ENCODE results near the gene ABR. TPM values are rescaled to one million over a fixed set of nuclear protein-coding genes. Genes with fewer than 3 reads are reported as not detected.

ABR gene
- total RNA-seq, 4 donors from 2014 or later, result 35.4 to 192 (median 138) TPM

DNA sequence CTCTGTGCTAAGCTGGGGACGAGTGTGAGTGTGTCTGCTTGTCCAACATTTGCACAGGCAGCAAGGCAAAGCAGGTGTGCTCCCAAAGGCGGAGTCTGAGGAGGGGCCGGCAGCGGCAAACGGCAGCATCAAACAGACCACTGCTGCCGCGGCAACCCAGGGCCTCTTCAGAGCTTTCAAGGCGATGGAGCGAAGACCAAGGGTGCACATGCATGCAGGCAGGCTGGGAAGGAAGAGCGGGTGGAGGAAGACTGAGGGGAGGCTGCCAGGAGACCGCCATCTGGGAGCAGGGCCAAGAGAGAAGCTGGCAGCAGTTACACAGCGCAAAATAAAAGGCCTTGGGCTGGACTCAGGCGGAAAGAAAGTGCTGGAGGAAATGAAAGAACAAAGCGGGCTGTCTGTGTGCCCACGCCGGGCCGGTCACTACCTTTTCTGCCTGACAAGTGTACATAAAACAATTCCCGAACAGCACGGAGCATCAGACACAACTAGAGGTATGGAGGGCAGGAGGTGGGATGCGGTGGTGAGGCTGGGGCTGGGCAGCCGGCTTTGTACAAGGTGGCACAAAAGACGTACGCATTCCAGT, 174.3 kb downstream of the ABR start:
- no peak overlapping the region for H3K4me3 ChIP-seq
- intact Hi-C loops (cut with DNase I; ENCODE audit: low total_unique reads), result no loop called here
- H3K9me3 ChIP-seq, result no peaks in the 10 kb centered on the region
- no peaks in the 10 kb centered on the region for H3K36me3 ChIP-seq
- TF ChIP-seq CTCF (IDR thresholded peaks at IDR 0.05) (no peak), POLR2A (IDR thresholded peaks at IDR 0.05) (no peak)
- H3K27ac ChIP-seq, result peak overlapping the region; percentile 60 to 61
- peak; percentile 73 for DNase-seq
- H3K27me3 ChIP-seq, result no peaks in the 10 kb centered on the region
- peaks cover 0 to 9% of the 10 kb centered on the region in 2 donors for H3K4me1 ChIP-seq

DNA sequence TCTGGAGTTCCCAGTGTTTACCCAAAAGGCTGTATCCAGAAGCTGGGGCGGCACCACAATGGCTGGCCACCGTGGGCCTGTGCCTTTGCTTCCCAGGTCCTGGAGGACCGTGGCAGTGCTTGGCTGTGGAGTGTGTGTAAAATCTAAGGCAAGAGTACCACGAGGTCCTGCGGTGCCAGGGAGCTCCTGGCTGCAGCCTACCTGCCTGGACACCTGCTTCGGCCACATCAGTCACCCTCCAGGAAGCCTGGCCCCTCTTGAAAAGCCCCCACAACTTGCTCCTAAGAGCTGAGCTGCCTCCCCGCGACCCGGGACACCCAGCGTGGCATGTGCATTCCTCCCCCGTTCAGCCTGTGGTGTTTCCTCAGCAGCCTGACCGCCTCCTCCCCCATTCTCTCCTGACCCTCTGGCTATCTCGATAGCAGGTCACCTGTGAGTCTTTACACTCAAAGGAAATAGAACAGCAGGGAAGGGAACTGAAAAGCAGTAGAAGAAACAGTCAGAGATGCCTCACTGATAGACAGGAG, 174.9 kb downstream of the ABR start:
- Histone ChIP-seq H3K27ac (peak overlapping the region; percentile 33 to 60), H3K4me3 (no peak overlapping the region), H3K9me3 (no peaks in the 10 kb centered on the region), H3K27me3 (no peaks in the 10 kb centered on the region), H3K36me3 (no peaks in the 10 kb centered on the region), H3K4me1 (peaks cover 0 to 9% of the 10 kb centered on the region in 2 donors)
- intact Hi-C loops (cut with DNase I; ENCODE audit: low total_unique reads), result no loop called here
- TF ChIP-seq CTCF (IDR thresholded peaks at IDR 0.05) (no peak), POLR2A (IDR thresholded peaks at IDR 0.05) (no peak)
- no peak for DNase-seq

- H3K4me1 ChIP-seq, result peaks cover 0 to 9% of the 10 kb centered on the region in 2 donors
- no peak for DNase-seq
- no peaks in the 10 kb centered on the region for H3K9me3 ChIP-seq
- H3K36me3 ChIP-seq, result no peaks in the 10 kb centered on the region
- intact Hi-C loops (cut with DNase I; ENCODE audit: low total_unique reads), result no loop called here
- H3K27me3 ChIP-seq, result no peaks in the 10 kb centered on the region
- TF ChIP-seq CTCF (IDR thresholded peaks at IDR 0.05) (no peak), POLR2A (IDR thresholded peaks at IDR 0.05) (no peak)
- peak overlapping the region; percentile 33 to 43 for H3K27ac ChIP-seq
- H3K4me3 ChIP-seq, result no peak overlapping the region
Observed at GRCh38 chr17:1003972-1004768, 175.6 kb downstream of the ABR start.

GRCh38 chr17:1003633-1003971, 176.2 kb downstream of the ABR start:
- intact Hi-C loops (cut with DNase I; ENCODE audit: low total_unique reads), result no loop called here
- H3K4me3 ChIP-seq, result no peak overlapping the region
- no peak for DNase-seq
- no peaks in the 10 kb centered on the region for H3K36me3 ChIP-seq
- H3K9me3 ChIP-seq, result no peaks in the 10 kb centered on the region
- H3K27ac ChIP-seq, result peak overlapping the region in 1 of 2 donors; percentile 43
- no peak for TF ChIP-seq POLR2A (IDR thresholded peaks at IDR 0.05)
- H3K27me3 ChIP-seq, result no peaks in the 10 kb centered on the region
- H3K4me1 ChIP-seq, result peaks cover 0 to 9% of the 10 kb centered on the region in 2 donors

DNA sequence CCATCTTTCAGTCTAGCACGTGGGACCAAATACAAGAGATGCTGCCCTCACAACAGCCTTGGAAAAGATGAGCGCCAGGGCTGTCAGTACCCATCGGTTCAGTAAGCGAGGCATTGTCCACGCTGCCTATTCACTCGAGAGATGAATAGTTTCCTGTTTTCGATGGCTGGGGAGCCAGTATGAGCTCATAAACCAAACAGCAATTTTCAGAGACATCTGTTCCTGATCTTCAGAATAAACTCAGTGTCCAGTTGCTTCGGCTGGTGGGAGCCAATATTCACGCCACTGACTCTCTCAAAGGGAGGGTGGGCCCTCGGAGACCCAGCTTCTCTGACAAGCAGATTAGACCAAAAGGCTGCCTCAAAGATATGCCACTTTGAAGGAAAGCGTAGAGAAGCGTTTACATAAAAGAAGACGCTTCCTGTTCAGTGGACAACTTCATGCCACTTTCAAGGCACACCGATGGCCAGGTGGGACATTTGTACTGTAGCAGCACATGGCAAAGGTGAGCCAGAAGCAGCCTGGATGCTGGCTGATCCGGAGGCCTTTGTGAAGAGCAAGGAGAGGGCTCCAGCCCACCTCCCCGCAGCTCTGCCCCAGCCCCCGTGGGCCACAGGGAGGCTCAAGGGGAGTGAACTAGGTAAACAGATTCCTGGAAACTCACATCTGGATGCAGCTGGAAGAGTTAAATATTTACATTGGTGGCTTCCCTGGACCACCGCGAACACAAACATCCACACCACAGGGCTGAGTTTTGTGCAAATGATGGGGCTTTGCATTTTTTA, 176.8 kb downstream of the ABR start:
- Histone ChIP-seq H3K4me3 (no peak overlapping the region), H3K4me1 (peaks cover 3 to 15% of the 10 kb centered on the region in 2 donors), H3K27ac (peak overlapping the region in 1 of 2 donors; percentile 53), H3K27me3 (no peaks in the 10 kb centered on the region), H3K36me3 (no peaks in the 10 kb centered on the region), H3K9me3 (no peaks in the 10 kb centered on the region)
- intact Hi-C loops (cut with DNase I; ENCODE audit: low total_unique reads), result no loop called here
- no peak for DNase-seq
- TF ChIP-seq CTCF (IDR thresholded peaks at IDR 0.05) (no peak), POLR2A (IDR thresholded peaks at IDR 0.05) (no peak)
